Measurements from ENCODE around the gene RSL1D1.
"Not testable (repeated sequence)": the region's sequence is repeated elsewhere in the genome, so short reads cannot be mapped to it uniquely, and the experiment has no call there.

DNA sequence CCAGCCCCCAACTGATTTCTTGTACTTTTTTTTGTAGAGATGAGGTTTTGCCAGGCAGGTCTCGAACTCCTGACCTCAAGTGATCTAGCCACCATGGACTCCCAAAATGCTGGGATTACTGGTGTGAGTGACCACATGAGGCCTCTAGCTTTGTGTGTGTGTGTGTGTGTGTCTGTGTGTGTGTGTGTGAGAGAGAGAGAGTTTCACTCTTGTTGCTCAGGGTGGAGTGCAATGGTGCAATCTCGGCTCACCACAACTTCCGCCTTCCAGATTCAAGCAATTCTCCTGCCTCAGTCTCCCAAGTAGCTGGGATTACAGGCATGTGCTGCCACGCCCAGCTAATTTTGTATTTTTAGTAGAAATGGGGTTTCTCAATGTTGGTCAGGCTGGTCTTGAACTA lies 36.5 kb downstream of the RSL1D1 start:
- TF ChIP-seq CTCF, POLR2A (IDR thresholded peaks at IDR 0.05): not testable (repeated sequence)

All from thyroid gland (tissue), 4 donors.